HG03095 (cell line): ENCODE data around the gene TTLL10.

Experiments used
- ATAC-seq: cut with Tn5 transposase; IDR thresholded peaks from one replicate; pipeline ENCODE4 v1.9.1; 2021; ENCODE audit warnings: moderate library complexity; ENCODE audit not compliant: unreplicated experiment

TTLL10 gene

DNA sequence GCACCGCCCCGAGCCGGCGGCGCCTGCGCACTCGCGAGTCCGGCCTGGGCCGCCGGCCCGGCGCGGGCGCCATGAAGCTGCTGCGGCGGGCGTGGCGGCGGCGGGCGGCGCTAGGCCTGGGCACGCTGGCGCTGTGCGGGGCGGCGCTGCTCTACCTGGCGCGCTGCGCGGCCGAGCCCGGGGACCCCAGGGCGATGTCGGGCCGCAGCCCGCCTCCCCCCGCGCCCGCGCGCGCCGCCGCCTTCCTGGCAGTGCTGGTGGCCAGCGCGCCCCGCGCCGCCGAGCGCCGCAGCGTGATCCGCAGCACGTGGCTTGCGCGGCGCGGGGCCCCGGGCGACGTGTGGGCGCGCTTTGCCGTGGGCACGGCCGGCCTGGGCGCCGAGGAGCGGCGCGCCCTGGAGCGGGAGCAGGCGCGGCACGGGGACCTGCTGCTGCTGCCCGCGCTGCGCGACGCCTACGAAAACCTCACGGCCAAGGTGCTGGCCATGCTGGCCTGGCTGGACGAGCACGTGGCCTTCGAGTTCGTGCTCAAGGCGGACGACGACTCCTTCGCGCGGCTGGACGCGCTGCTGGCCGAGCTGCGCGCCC lies 58.6 kb downstream of the TTLL10 start, which contains the start of gene B3GALT6:
B3GALT6 (plus strand) TSS at position 30 of the 588 bp plus-strand sequence; CDS start at position 72, 42 bp downstream.
- ATAC-seq: no peak

DNA sequence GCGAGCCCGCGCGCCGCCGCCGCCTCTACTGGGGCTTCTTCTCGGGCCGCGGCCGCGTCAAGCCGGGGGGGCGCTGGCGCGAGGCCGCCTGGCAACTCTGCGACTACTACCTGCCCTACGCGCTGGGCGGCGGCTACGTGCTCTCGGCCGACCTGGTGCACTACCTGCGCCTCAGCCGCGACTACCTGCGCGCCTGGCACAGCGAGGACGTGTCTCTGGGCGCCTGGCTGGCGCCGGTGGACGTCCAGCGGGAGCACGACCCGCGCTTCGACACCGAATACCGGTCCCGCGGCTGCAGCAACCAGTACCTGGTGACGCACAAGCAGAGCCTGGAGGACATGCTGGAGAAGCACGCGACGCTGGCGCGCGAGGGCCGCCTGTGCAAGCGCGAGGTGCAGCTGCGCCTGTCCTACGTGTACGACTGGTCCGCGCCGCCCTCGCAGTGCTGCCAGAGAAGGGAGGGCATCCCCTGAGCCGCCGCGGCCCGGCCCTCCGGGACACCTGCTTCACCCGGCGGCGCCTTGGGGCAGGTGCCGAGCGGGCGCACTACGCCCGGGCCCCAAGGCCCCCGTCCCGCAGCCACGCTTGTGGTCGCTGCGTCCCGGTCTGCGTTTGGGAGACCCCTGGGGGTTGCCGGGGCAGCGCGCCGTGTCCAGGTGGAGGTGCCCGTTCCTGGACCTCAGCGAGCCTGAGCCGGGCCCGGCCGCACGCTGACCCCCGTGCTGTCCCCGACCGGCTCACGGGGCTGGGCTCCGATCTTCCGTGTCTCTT lies 59.3 kb downstream of the TTLL10 start:
- ATAC-seq: no peak

DNA sequence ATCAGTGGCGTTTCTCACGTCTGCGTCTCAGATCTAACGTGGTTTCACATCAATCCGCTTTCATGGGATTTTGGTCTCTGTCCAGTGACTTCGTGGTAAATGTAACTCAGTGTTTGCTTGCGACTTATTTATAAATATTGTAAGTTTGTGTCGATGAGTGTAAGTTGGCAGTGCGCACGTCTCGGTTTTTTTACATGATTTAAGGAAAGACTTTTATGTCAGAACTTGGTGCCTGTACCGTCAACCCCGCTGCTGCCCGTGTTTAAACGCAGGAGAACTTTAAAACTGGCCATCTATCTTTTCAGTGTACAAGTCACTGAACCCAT lies 59.9 kb downstream of the TTLL10 start:
- no peak for ATAC-seq

DNA sequence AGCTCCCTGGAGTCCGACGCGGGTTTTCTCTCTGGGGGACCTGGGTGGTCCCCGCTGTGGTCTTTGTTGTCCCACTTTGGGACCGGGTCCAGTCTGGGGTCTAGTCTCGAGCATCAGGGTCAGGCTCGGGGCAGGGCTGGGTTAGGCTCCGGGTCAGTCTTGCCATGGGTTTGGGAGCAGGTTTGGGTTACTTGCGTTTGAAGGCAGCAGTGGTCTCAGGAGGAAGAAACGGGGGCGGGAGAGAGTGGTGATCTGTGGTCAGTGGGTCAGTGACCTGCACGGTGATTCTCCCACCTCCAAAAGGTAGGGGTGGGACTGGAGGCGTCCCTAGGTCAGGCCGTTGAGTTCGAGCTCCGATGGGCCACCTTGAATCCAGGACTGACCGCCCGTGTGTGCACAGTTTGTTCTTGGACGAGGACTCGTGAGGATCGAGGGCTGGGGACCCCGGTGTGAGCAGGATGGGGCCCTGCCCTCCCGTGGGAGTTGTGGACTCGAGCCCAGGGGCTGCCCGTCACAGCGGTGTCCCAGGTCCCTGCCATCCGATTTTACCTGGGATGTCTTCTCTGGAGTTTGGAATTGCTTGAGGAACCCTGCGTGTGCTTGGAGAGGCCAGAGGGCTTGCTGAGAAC lies 60.6 kb downstream of the TTLL10 start:
- no peak for ATAC-seq

DNA sequence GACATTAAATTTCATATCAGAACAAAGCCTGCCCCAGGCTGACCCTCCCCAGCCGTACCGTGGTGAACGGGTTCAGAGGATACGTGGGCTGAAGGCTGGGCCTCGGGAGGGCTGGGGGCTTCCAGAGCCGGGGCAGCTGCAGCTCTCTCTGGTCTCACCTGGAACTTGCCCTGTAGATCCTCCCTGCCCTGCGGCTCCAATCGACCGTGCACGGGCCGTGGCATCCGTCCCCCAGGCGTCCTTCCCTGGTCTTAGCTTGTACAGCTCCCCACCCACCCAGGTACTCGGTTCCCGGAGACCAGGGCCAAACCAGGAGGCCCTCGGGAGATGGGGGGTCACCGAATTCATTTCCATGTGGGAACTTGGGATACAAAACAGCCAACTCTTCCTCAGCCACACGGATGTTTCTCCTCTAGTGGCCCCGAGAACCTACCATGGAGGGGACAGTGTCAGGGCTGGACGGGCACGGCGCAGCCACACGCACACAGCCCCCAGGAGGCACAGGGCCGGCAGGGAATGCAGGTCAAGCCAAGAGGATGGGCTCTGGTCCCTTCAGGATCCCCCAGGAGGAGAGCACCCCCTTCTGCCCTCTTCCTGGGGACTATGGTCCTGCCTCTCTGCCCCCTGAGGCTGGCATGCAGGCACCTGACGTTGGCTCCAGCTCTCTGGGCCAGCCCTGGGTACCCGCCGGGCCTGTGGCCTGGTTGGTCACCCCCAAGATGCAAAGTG lies 61.5 kb downstream of the TTLL10 start:
- no peak for ATAC-seq

DNA sequence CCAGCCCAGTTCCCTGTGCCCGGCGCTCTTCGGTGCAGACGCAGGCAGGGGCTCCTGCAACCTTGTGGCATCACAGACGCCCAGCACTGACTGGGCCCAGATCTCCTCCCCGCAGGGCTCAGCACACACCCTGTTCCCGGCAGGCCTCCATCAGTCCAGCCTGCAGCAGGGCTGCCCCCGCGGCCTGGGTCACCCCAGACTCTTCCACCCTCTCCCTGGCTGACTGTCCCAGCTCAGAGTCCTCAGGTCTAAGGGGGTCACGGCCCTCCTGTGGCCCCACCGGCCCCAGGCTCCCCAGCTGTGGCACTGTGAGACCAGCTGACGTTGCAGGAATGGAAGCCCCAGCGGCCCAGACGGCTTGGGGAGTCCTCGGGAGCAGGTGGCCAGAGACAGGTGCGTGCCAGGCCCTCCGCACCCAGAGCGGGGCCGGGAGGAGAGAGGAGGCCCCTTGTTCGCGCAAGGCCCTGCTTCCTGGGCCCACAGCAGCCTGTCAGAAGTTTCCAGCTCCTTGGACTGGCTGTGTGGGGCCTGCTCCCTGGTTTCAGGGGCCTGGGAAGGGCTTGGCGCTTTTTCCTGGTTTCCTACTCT lies 62.6 kb downstream of the TTLL10 start:
- ATAC-seq: no peak

DNA sequence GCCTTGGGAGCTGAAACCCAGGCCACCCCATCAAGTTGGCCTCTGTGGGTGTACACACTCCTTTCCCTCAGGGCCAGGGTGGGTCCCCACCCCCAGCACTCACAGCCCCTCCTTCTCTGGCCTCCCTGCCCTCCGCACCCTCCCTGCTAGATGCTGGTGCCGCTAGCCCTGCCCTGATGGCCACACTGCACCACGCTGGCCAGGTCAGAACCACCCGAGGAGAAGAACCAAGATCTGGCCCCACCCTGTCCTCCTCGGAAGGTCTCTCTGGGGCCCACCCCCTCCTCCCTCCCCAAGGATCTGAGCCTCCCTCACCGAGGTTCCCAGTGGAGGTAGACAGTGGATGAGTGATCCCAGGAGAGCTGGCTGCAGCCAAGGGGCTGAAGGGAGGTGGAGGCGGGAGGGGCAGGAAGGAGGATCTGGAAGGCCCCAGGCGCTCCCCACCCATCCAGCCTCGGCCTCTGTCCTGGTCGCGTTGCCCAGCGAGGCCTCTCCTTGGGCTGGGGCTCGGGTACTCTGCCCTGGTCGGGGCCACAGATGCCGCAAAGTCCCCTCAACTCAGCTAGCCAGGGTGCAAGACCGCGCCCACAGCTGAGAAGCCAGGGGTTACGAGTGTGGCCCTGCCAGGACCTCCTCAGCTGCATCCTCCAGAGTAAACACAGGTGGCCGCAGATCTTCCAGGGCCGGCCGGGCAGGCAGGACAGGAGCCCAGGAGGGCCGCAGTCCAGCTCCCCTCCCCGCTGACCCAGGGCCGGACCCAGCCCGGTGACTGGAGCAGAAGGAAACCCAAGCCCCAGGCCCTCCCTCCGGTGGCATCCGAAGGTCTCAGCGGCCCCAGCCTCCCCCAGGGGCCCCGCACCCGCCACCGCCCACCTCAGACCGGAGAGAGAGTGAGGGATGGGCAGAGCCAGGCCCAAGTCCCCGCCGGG lies 63.5 kb downstream of the TTLL10 start:
- no peak for ATAC-seq

DNA sequence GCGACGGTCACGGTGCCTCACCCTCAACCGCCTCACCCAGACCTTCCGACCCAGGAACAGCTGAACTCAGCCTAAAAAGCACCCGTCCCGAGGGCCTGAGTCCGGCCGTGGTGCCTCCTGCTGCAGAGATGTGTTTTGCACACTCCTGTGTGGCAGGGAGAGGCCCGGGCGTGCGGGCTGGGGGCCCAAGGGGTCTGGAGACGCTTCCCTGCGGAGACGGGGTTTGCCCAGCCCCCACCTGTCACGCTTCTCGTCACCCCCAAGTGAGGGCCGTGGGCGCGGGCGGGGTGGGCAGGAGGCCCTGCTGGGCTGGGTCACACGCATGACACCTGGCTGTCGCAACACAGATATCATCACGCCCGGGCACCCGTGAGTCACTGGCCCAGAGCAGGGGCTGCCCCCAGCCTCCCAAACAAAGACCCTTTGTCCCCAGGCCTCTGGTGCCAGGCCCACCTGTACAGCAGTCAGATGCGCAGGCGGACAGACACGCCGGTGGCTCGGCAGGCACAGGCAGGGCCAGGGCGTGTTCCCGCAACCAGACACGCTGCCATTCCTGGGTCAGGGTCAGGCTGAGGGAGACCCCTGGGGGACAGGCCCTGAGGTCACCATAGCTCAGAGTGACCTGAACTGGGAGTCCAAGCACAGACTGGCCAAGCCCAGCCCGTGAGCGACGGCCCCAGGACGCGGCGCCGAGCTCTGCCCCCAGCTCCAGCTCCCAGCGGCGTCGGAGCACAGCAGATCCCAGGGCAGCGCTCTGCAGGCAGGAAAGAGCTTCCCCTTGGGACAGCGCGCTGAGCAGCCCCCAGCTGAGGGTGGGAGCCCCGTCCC lies 64.4 kb downstream of the TTLL10 start:
- no peak for ATAC-seq

DNA sequence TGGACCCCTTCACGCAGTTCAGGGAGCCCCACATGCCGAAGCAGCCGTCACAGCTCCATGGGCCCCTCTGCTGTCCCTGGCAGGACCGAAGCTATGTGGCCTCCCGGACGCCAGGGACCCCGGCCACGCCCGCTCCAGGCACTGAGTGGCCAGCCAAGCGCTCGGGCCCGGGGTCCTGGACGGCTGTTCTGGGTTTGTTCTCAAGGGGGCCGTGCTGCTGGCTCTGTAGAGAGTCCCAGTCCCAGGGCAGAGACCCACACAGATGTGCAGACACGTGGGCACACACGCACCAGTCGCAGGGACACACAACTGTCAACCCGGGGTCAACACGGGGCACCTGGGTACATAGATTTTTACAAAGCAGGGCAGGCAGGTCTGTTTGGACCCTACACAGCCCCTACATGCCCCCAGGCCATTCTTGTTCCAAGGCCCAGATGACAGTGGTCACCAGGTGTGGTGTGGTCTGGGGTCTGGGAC lies 65.1 kb downstream of the TTLL10 start:
- ATAC-seq: no peak

DNA sequence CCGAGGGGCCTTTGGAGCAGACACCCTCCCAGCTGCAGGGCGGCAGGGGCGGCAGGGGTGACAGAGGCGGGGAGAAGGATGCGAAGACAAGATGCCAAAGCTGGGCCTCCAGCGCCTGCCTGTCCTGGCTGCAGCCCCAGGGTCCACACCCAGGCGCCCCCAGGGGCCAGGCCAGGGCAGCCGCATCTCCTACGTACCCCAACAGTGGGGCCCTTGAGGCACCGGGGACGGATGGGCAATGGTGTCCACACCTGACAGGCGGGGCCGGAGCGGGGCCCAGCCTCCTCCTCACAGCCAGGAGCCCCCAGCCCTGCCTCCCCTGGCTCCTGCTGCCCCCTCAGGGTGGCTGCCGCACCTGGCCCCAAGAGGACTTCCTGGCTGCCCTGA lies 65.5 kb downstream of the TTLL10 start:
- no peak for ATAC-seq

DNA sequence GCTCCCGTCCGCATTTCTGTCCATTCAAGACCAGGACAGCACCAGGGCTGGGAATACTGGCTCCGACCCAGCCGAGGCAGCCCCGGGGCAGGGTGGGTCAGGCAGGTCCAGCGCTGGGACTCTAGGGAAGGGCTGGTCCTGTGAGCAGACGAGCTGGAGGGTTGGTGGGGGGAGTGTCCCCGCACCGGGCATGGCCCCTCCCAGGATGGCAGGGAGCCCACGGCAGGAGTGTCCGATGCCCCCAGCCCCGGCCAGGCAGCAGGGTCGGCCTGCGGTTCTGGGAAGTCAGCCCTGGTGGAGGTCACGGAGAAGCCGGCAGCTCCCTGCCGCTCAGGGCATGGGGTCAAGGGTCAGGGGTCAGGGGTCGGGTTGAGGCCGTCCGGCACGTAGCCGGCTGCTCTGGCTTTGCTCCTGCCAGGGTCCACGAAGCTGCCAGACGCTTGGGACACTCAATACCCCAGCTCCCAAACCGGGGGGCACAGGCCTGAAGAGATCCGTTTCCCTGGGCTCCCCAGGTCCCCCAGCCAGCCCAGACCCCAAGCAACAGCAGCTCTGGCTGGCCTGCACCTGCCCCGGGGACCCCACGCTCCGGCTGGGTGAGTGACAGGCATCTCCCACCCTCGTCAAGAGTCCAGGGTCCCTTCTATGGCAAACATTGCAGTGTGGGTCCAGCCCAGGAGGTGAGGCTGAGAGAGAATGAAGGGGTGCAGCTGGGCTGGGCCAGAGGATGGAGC lies 66.1 kb downstream of the TTLL10 start:
- no peak for ATAC-seq

DNA sequence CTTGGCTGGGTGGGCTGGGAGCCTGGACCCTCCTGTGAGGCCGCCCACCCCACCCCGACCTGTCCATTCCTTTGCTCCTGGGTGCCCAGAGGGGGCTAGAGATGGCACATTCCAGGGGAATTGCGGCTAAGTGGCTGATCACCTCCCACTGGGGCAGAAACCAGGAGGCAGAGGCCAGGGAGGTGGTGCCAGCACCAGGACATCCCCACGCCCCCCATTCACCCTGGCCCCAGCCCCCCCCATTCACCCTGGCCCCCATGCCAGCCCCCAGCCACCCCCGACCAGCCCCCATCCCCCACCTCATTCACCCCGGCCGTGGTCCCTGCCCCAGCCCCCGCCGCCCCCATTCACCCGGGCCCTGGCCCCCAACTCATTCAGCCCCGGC lies 66.7 kb downstream of the TTLL10 start:
- no peak for ATAC-seq

DNA sequence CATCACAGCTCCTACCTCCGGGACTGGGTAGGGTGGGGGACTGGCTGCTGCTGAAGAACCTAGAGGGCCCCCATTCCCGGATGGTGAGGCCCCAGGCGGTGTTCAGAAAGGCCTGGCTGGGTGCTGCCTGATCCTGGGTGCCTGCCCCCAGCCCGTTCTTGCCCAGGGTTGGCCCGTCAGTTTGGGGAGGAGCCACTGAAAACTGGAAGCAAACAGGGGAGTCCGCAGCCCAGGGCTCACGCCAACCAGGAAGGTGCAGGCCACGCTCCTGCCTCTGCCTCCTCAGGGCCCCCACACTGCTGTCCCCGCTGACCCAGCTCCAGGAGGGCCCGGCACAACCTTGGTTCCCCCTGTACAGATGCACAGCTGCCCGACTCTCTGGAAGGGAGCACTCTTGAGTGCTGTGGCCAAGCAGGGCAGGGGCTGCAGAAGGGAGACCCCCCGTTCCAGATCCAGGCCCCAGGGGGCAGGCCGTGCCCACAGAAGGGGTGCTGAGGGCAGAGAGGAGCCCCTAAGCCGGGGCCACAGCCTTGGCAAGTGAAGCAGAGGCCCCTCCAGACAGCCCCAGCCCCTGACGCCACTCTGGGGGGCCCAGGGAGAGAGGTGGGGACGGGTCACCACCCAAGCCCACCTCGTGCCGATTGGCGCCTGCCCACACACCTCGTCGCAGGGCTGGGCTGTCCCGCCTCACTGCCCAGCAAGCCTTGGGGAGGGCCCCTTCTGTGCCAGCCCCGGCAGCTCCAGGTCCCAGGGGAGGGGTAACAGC lies 67.3 kb downstream of the TTLL10 start:
- ATAC-seq: no peak

DNA sequence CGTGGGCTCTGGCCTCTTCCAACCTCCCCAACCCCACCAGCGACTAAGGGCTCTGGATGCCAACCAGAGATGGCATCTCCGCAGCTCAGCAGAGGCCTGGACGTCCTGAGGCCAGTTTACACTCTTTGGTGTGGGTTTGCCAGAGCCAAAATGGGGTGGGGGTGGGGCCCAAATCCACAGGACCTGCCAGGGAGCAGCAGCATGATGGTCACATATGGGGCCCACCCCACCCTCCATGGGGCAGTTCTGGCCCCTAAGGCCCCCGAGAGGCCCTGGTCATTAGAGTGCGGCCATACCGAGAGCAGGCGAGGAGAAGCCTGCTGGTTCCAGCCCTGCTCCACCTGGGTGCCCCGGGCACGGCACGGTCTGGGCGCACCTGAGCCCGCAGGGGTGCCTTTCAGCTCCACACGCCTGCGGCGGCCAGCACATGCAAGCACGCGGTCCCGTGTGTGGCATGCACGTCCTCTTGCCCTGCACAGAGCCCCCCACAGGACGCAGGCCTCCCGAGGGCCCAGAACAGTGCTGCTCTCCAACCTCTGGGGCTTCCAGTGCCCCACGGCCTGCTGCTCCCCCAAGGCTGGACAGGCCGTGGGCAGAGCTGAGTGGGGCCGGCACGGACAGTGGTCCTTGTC lies 68.0 kb downstream of the TTLL10 start:
- ATAC-seq: no peak

DNA sequence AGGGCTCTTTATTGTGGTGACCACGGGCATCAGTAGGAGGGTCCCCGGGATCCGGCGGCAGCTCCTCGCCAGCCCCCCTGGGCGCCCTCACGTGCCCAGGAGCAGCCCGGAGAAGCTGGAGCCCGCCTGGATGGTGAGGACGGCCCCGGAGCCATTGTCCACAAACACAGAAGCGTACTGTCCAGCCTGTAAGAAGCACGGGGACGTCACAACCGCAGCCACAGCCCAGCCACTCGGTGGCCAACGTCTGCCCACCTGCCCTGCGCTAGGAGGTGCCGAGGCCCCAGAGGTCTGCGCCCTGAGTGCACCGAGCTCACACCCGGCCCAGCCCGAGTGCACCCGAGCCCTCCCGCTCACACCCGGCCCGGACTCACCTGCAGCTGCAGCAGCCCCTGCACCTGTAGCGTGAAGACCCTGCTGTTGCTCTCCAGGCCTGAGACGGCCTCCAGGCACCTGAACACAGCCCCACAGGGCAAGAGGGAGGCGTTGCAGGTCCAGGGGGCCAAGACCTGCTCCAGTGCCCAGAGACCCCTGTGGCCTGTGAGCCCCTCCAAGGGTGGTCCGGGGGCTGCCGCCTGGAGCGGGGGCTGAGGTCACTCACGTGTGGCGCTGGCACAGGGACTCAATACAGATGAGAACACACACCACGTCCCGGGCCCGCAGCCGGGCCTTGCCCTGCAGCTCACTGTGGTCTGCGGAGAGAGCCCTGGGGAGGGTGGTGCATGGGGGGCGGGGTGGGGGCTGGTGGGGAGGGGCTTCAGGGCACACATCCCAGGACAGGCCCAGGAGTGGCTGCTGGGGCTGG lies 69.0 kb downstream of the TTLL10 start:
- ATAC-seq: no peak

DNA sequence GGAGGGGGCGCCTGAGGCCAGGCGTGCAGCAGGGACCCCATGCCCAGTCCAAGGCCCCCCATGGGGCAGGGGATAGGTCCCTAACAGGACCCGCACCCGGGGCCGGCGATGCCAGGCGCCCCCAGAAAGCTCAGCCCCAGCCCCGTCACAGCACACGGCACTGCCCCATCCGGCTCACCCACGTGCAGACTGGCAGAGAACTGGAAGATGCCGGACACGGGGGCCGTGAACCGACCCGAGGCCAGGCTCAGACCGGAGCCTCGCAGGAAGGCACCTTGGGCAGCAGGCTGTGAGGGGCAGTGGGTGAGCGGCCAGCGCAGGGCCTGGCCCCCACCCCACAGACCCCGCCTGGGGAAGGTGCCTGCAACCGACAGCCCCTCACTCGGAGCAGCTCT lies 69.6 kb downstream of the TTLL10 start:
- no peak for ATAC-seq

DNA sequence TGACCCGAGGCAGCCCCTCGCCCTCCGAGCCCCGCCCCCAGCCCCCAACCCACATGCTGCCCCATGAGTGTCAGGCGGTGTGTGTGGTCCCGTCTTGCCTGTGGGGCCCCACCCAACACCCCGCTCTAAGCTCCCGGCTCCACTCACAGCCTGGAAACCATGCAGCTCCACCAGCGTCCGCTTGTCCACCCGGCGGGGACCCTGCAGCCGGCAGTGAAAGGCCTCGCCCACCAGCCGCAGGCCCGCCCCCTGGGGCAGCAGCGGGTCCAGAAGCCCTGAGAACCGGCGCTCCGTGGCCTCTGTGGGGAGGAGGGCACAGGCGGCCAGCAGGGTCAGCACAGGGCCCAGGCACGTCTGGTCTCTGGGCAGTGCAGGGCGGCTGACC lies 70.1 kb downstream of the TTLL10 start:
- ATAC-seq: no peak
